Transverse colon (tissue), 4 donors: ENCODE data around the gene CNTRL. TPM values are rescaled to one million over a fixed set of nuclear protein-coding genes. Genes with fewer than 3 reads are reported as not detected.
A peak's percentile ranks its signal among the peaks of the same experiment; 100 is the strongest.

ENCODE experiments used
- DNase-seq: peaks from one replicate; pipeline ENCODE4 v3.0.0-alpha.2; 2019
- H3K27ac ChIP-seq, 4 donors: fragments of 200-600 bp; sonication (generic); 2 replicates each; pipeline ENCODE4 v1.5.1; 2016 to 2018; ENCODE audit warnings: inconsistent platforms in 4 of 4
- H3K27me3 ChIP-seq: fragments of 200-600 bp; sonication (generic); 2 replicates; pipeline ENCODE4 v1.5.1; 2017; ENCODE audit warnings: inconsistent platforms
- H3K36me3 ChIP-seq, 4 donors: fragments of 200-600 bp; sonication (generic); 2 replicates each; pipeline ENCODE4 v1.5.1; 2017 to 2019; ENCODE audit warnings: inconsistent platforms in 4 of 4
- H3K4me1 ChIP-seq, 4 donors: fragments of 200-600 bp; sonication (generic); 2 replicates each; pipeline ENCODE4 v1.5.1; 2017 to 2020; ENCODE audit warnings: inconsistent platforms in 4 of 4
- H3K4me3 ChIP-seq, 4 donors: fragments of 200-600 bp; sonication (generic); 1 replicate in 1 of 4; 2 replicates in 3 of 4; pipeline versions ENCODE4 v1.5.1 to v1.6.1; 2017 to 2019; ENCODE audit warnings: inconsistent platforms in 4 of 4
- H3K9me3 ChIP-seq, 2 donors: fragments of 200-600 bp; sonication (generic); 2 replicates each; pipeline ENCODE4 v1.5.1; 2017 to 2019; ENCODE audit warnings: inconsistent platforms in 2 of 2
- EP300 ChIP-seq: sonication (generic); formaldehyde crosslinking; IDR thresholded peaks from one replicate; pipeline ENCODE4 v1.6.1; 2017; ENCODE audit warnings: antibody characterized with exemption, low read depth
- POLR2A ChIP-seq: fragments of 450-650 bp; IDR thresholded peaks from one replicate; pipeline ENCODE4 v1.6.1; 2016; ENCODE audit warnings: antibody characterized with exemption, mild to moderate bottlenecking, moderate library complexity
- POLR2AphosphoS5 ChIP-seq, 3 donors: sonication (generic); formaldehyde crosslinking; IDR thresholded peaks; one replicate each; pipeline ENCODE4 v1.6.1; 2016; ENCODE audit warnings: antibody characterized with exemption in 3 of 3
- WGBS, 2 donors: methylation state at CpG; one replicate each; pipeline ENCODE4 v1.1.5; 2018; ENCODE audit warnings: low coverage in 1 of 2; 5-methylcytosine and 5-hydroxymethylcytosine counted together
- in situ Hi-C, 4 donors: fragments of 200-750 bp; cut with MboI; loops; one replicate each; pipeline versions ENCODE4 v1.15.0 to v1.15.1; 2017; ENCODE audit warnings: low sequenced_read_pairs in 3 of 4, low pct_ligation_motif_present in 1 of 4, low pct_unique_long_range_greater_than_20kb in 1 of 4
- intact Hi-C: fragments of 100-400 bp; cut with DNase I; formaldehyde crosslinking; loops from one replicate; pipeline ENCODE4 v1.15.1; 2023; ENCODE audit warnings: low total_unique reads
- small RNA-seq, 4 donors: library from RNA; depleted of rRNA; stranded (forward); fragments of <200 nt; gene quantifications; one replicate each; pipeline ENCODE3, GENCODE V24; 2016
- total RNA-seq, 4 donors: library from RNA; depleted of rRNA; stranded (reverse); fragments of >200 nt; gene quantifications; one replicate each; pipeline ENCODE4 v1.1.0, GENCODE V29; 2016
- TF ChIP-seq, protein P1 (sequence below), 5 experiments: fragments of 200-600 bp in 3 of 5; fragments of 450-650 bp in 2 of 5; sonication (generic) in 3 of 5; IDR thresholded peaks; 1 replicate in 2 of 5; 2 replicates in 3 of 5; pipeline ENCODE4 v1.5.1; 2016 to 2017; ENCODE audit warnings: antibody characterized with exemption in 5 of 5, inconsistent platforms in 3 of 5, mild to moderate bottlenecking in 2 of 5, moderate library complexity in 1 of 5

Gene CNTRL
- total RNA-seq, 4 donors from 2014 or later: 6.0 to 21.3 (median 11.2) TPM

DNA sequence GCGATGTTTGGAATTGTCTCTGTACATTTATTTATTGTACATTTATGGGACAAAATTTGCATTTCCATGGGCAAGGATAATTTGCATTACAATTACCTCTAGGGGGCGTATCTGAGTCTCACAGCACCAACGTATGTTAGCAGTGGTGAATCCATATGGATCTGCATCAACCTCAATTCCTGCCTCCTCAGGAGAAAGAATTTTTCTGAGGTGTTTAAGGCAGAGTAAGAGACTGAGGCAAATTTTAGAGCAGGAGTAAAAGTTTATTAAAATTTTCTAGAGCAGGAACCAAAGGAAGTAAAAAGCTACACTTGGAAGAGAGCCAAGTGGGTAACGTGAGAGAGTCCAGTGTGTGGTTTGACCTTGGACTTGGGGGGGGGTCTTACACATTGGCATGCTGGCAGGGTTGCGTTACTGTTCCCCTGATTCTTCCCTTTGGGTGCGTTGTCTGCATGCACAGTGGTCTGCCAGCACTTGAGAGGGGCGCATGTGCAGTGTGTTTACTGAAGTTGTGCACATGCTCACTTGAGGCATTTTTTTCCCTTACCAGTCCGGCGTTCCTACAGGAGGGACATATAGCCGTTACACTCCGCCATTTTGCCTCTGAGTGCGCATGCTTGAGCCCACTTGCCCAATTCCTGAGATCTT is 147.9 kb downstream of the CNTRL start:
- DNase-seq: no peak
- in situ Hi-C loops (loop anchor here in 2 of 4 donors (25.0 kb wide), 1 partner anchor 90 kb away; no protein-coding TSS in a partner anchor), intact Hi-C loops (loop anchor here (5.0 kb wide), 1 partner anchor 90 kb away; no protein-coding TSS in a partner anchor)
- TF ChIP-seq EP300 (no peak), POLR2AphosphoS5 (IDR thresholded peaks at IDR 0.05) (no peak), POLR2A (no peak)
- TF ChIP-seq, protein P1, sequence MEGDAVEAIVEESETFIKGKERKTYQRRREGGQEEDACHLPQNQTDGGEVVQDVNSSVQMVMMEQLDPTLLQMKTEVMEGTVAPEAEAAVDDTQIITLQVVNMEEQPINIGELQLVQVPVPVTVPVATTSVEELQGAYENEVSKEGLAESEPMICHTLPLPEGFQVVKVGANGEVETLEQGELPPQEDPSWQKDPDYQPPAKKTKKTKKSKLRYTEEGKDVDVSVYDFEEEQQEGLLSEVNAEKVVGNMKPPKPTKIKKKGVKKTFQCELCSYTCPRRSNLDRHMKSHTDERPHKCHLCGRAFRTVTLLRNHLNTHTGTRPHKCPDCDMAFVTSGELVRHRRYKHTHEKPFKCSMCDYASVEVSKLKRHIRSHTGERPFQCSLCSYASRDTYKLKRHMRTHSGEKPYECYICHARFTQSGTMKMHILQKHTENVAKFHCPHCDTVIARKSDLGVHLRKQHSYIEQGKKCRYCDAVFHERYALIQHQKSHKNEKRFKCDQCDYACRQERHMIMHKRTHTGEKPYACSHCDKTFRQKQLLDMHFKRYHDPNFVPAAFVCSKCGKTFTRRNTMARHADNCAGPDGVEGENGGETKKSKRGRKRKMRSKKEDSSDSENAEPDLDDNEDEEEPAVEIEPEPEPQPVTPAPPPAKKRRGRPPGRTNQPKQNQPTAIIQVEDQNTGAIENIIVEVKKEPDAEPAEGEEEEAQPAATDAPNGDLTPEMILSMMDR (IDR thresholded peaks at IDR 0.05): peak; percentile 61 to 81 (median 66)
- no peaks in the 10 kb centered on the region for H3K27me3 ChIP-seq
- H3K4me3 ChIP-seq: no peak overlapping the region
- H3K4me1 ChIP-seq: no peaks in the 10 kb centered on the region
- 62 to 64% methylated on average over 11 to 12 of the region's 12 CpGs for WGBS, 2 donors
- H3K27ac ChIP-seq: no peak overlapping the region
- no peaks in the 10 kb centered on the region for H3K36me3 ChIP-seq
- H3K9me3 ChIP-seq: no peaks in the 10 kb centered on the region

DNA sequence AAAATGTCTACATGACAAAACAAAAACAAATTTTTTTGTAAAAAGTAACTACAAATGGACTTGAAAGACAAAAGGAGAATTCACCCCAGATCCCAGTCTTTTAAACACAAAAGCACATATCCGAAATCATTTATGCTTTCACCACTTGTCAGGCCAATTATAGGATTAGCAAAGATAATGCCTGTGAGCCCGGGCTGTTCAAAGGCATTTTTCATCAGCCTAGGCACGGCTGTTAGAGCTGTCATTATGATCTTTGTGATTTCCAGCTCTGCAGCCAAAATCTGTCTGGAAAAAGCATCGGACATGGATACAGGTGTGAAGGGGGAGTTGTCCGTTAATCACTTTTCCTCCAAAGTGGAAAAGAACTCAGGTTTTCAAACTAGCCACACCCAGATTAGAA is 150.5 kb downstream of the CNTRL start:
- Histone ChIP-seq H3K36me3 (no peaks in the 10 kb centered on the region), H3K27me3 (no peaks in the 10 kb centered on the region), H3K4me3 (no peak overlapping the region), H3K4me1 (no peaks in the 10 kb centered on the region), H3K27ac (no peak overlapping the region), H3K9me3 (no peaks in the 10 kb centered on the region)
- TF ChIP-seq EP300 (no peak), POLR2A (no peak), POLR2AphosphoS5 (IDR thresholded peaks at IDR 0.05) (no peak)
- TF ChIP-seq, protein P1 (IDR thresholded peaks at IDR 0.05): no peak
- intact Hi-C loops: no loop called here
- 69 to 89% methylated on average over 4 to 5 of the region's 5 CpGs for WGBS, 2 donors
- in situ Hi-C loops: no loop called here
- DNase-seq: no peak

DNA sequence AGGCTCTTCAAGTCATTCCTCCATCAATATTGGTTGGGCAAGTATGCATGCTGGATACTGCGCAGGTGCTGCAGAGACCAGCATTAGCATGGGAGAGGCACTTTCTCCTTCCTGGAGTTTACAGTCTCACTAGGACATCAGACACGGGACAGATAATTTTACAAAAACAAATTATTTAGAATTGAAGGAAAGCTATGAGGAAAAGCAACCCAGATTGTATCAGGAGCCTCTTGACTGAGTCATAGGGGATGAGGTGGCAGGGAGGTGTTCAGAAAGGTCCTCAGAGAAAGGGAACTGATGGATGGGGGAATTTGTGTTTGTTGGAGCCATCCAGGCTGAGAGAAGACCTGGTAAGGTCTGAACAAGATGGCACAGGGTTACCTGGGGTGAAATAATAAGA is 151.4 kb downstream of the CNTRL start:
- Histone ChIP-seq H3K4me1 (no peaks in the 10 kb centered on the region), H3K27me3 (no peaks in the 10 kb centered on the region), H3K27ac (no peak overlapping the region), H3K4me3 (no peak overlapping the region), H3K9me3 (no peaks in the 10 kb centered on the region), H3K36me3 (no peaks in the 10 kb centered on the region)
- 80 to 83% methylated on average over 2 of the region's 2 CpGs for WGBS, 2 donors
- TF ChIP-seq POLR2A: no peak
- no peak for TF ChIP-seq POLR2AphosphoS5 (IDR thresholded peaks at IDR 0.05)
- no peak for TF ChIP-seq EP300
- TF ChIP-seq, protein P1 (IDR thresholded peaks at IDR 0.05): no peak
- intact Hi-C loops: no loop called here
- DNase-seq: no peak
- in situ Hi-C loops: no loop called here

Small RNA genes lying within 50 kb of the gene (small RNA-seq; reads per million reads assigned to genes)
- gene RN7SL181P: 0 to 0.83 (median 0) reads per million in 4 donors

Other genes starting within 250 kb of the CNTRL start
- 10 to 100 TPM; 25.3 to 36.6 (median 28.7) TPM for gene PSMD5, start 232.0 kb upstream of the CNTRL start, total RNA-seq
- gene PHF19, start 197.8 kb upstream of the CNTRL start, total RNA-seq: 10 to 100 TPM in 2 of 4 donors, 1 to 10 TPM in 2; 6.7 to 11.1 (median 9.3) TPM
- 1 to 10 TPM; 2.2 to 7.2 (median 4.3) TPM for gene TRAF1, start 148.2 kb upstream of the CNTRL start, total RNA-seq
- 1 to 10 TPM in 3 of 4 donors, under 1 TPM in 1; 0.20 to 3.4 (median 1.9) TPM for gene C5, start 24.7 kb upstream of the CNTRL start, total RNA-seq
- gene RAB14, start 126.9 kb downstream of the CNTRL start, total RNA-seq: 10 to 100 TPM; 20.7 to 50.3 (median 37.9) TPM
- 100 to 1,000 TPM; 628 to 986 (median 782) TPM for gene GSN, start 193.2 kb downstream of the CNTRL start, total RNA-seq